ENCODE measurements around the gene SETDB2. TPM values are rescaled to one million over a fixed set of nuclear protein-coding genes. Genes with fewer than 3 reads are reported as not detected.
A peak's percentile ranks its signal among the peaks of the same experiment; 100 is the strongest.

SETDB2 gene
- total and polyA plus RNA-seq, 2 of the 4 experiments (the other 2 are of a cell fraction) = 4.3 to 5.7 TPM

- CTCF ChIA-PET = interaction anchor here (0.6 to 2.1 kb wide), 6 partner anchors 121 to 235 kb away, joined by 3 to 5 read pairs (median 4); no protein-coding TSS in a partner anchor
Measured at GRCh38 chr13:49435992-49436391, 8.1 kb upstream of the SETDB2 start.

More at GRCh38 chr13:49435992-49436391, 8.1 kb upstream of the SETDB2 start:
- peak overlapping the region; percentile 66 for H3K4ac ChIP-seq (ENCODE audit: low read depth, low read length)
- peaks cover 3% of the 10 kb centered on the region; the same call in 1 of the 2 replicates for H3K36me3 ChIP-seq (ENCODE audit: control insufficient read depth, insufficient read depth, low read length)
- peak; percentile 40 for ATAC-seq (ENCODE audit: low read depth)
- peaks cover 2% of the 10 kb centered on the region; the same call in 1 of the 2 replicates for H3K4me1 ChIP-seq (ENCODE audit: control insufficient read depth, insufficient read depth, low read length)
- H2AK9ac ChIP-seq (replicated peaks; ENCODE audit: low read depth, low read length, poor library complexity) = no peak overlapping the region
- H2BK5ac ChIP-seq (ENCODE audit: low read depth, low read length, poor library complexity, severe bottlenecking) = peak overlapping the region; percentile 77
- H2BK120ac ChIP-seq (ENCODE audit: low read depth, low read length) = peak overlapping the region; percentile 42; the same call in 1 of the 2 replicates
- POLR2A ChIA-PET (ENCODE audit: unreplicated experiment) = interaction anchor here (0.6 kb wide), 1 partner anchor 137 kb away, joined by 5 read pairs; no protein-coding TSS in a partner anchor
- peak; percentile 44 for DNase-seq
- H3K4me3 ChIP-seq (ENCODE audit: insufficient read depth, low read depth, low read length) = no peak overlapping the region
- H2AK5ac ChIP-seq (ENCODE audit: low read depth, low read length) = no peak overlapping the region
- no peaks in the 10 kb centered on the region for H3K27me3 ChIP-seq (ENCODE audit: control insufficient read depth, insufficient read depth, low read length)
- peak overlapping the region; percentile 21; the same call in 1 of the 2 replicates for H3K27ac ChIP-seq (ENCODE audit: insufficient read depth, low read length)
- H3K9me3 ChIP-seq (ENCODE audit: control insufficient read depth, insufficient read depth, low read length) = no peaks in the 10 kb centered on the region
- dilution Hi-C loops (cut with HindIII; ENCODE audit: low sequenced_read_pairs, unreplicated experiment) (no loop called here), intact Hi-C loops (cut with micrococcal nuclease) (no loop called here), in situ Hi-C loops (cut with MboI; ENCODE audit: low sequenced_read_pairs) (no loop called here)
- H3K23ac ChIP-seq (ENCODE audit: low read depth, low read length) = peak overlapping the region; percentile 87; the same call in 1 of the 2 replicates
- peak overlapping the region in 1 of 2 experiments; percentile 12; a peak in 1 of 4 replicates for H4K8ac ChIP-seq (ENCODE audit: low read depth in 2 of 2, low read length in 2 of 2)
- peak overlapping the region; percentile 58; the same call in 1 of the 2 replicates for H3K4me2 ChIP-seq (ENCODE audit: low read depth, low read length)
- peaks cover 16 to 17% of the 10 kb centered on the region in 2 experiments for H3K79me1 ChIP-seq (ENCODE audit: low read depth in 1 of 2, low read length in 2 of 2)
- H2BK15ac ChIP-seq (ENCODE audit: low read depth, low read length) = no peak overlapping the region
- peak overlapping the region; percentile 97; the same call in 1 of the 2 replicates for H3K18ac ChIP-seq (ENCODE audit: low read depth, low read length)
- no peak overlapping the region; the same call in 1 of the 2 replicates for H3K14ac ChIP-seq (replicated peaks; ENCODE audit: low read depth, low read length)
- H3K9me1 ChIP-seq (ENCODE audit: insufficient read depth, low read length) = 0 out of 2 replicates have a peak, but pooled peaks cover 4% of the 10 kb centered on the region
- H2AFZ ChIP-seq (replicated peaks; ENCODE audit: low read length, poor library complexity) = no peak overlapping the region
- H2BK20ac ChIP-seq (ENCODE audit: low read depth, low read length) = peak overlapping the region; percentile 62; the same call in 1 of the 2 replicates
- no peak overlapping the region for H4K91ac ChIP-seq (ENCODE audit: insufficient read depth, low read depth, low read length)
- WGBS, 2 experiments (ENCODE audit: extremely low coverage in 2 of 2, insufficient read length in 1 of 2) = no CpG with 5 or more reads among the region's 1 CpG
- no peak overlapping the region for H3K56ac ChIP-seq (ENCODE audit: extremely low read depth, insufficient read depth, low read length)
- peak overlapping the region; percentile 78; the same call in 1 of the 2 replicates for H4K5ac ChIP-seq (ENCODE audit: low read depth, low read length)
- H4K20me1 ChIP-seq (ENCODE audit: insufficient read depth, low read length) = no peaks in the 10 kb centered on the region
- TF ChIP-seq NFE2L2 (IDR thresholded peaks at IDR 0.05; ENCODE audit: low read depth, low read length) (no peak), MXI1 (IDR thresholded peaks at IDR 0.05; ENCODE audit: borderline replicate concordance, low read depth, low read length) (no peak), RFX5 (IDR thresholded peaks at IDR 0.05; ENCODE audit: low read depth, low read length) (no peak), RAD21 (IDR thresholded peaks at IDR 0.05; ENCODE audit: low read length) (no peak), POLR2A (IDR thresholded peaks at IDR 0.05; ENCODE audit: low read depth, low read length) (no peak), BHLHE40 (IDR thresholded peaks at IDR 0.05; ENCODE audit: low read depth, low read length) (no peak), MAFK (IDR thresholded peaks at IDR 0.05; ENCODE audit: low read depth, low read length) (no peak), RCOR1 (IDR thresholded peaks at IDR 0.05; ENCODE audit: insufficient replicate concordance, low read length) (no peak), CHD1 (IDR thresholded peaks at IDR 0.05; ENCODE audit: low read depth, low read length) (no peak), CTCF (conservative IDR thresholded peaks at IDR 0.05; ENCODE audit: low read depth, low read length) (no peak), MAZ (IDR thresholded peaks at IDR 0.05; ENCODE audit: borderline replicate concordance, low read depth, low read length) (no peak), ELK1 (IDR thresholded peaks at IDR 0.05; ENCODE audit: borderline replicate concordance, low read depth, low read length) (no peak), SMC3 (IDR thresholded peaks at IDR 0.05; ENCODE audit: low read depth, low read length) (no peak), FOS (IDR thresholded peaks at IDR 0.05; ENCODE audit: low read depth, low read length) (no peak), CEBPB (IDR thresholded peaks at IDR 0.05; ENCODE audit: low read depth, low read length) (no peak)
- no peak overlapping the region for H3K9ac ChIP-seq (ENCODE audit: low read depth, low read length)
- BruUV-seq (replicated peaks) = no TSS peak

All from IMR-90 (cell line).